Esophagus squamous epithelium (tissue), 5 donors: ENCODE measurements around the gene KCNJ6. TPM values are rescaled to one million over a fixed set of nuclear protein-coding genes. Genes with fewer than 3 reads are reported as not detected.

Experiments
- DNase-seq: peaks from one replicate; lab custom pipeline; 2025; lab: John Stamatoyannopoulos, UW
- H3K27ac ChIP-seq, 4 donors: fragments of 200-600 bp; sonication (generic); one replicate each; pipeline ENCODE4 v1.5.1; 2016 to 2019; ENCODE audit warnings: mild to moderate bottlenecking in 1 of 4
- H3K27me3 ChIP-seq, 4 donors: fragments of 200-600 bp; sonication (generic); 1 replicate in 3 of 4; 2 replicates in 1 of 4; pipeline versions ENCODE4 v1.5.1 to v1.6.0; 2017 to 2021; ENCODE audit warnings: antibody characterized with exemption in 1 of 4
- H3K36me3 ChIP-seq, 3 donors: fragments of 200-600 bp; sonication (generic); one replicate each; pipeline ENCODE4 v1.5.1; 2016 to 2019
- H3K4me1 ChIP-seq, 3 donors: fragments of 200-600 bp; sonication (generic); one replicate each; pipeline ENCODE4 v1.5.1; 2017 to 2019
- H3K4me3 ChIP-seq, 4 donors: fragments of 200-600 bp; sonication (generic); 1 replicate in 3 of 4; 2 replicates in 1 of 4; pipeline ENCODE4 v1.5.1; 2016 to 2019; ENCODE audit warnings: mild to moderate bottlenecking in 2 of 4, moderate library complexity in 1 of 4
- H3K9me3 ChIP-seq, 3 donors: fragments of 200-600 bp; sonication (generic); one replicate each; pipeline ENCODE4 v1.5.1; 2016 to 2019
- POLR2A ChIP-seq, 4 donors: fragments of 450-650 bp; IDR thresholded peaks; one replicate each; pipeline ENCODE4 v1.6.1; 2017; ENCODE audit warnings: antibody characterized with exemption in 4 of 4, mild to moderate bottlenecking in 4 of 4, moderate library complexity in 3 of 4
- WGBS, 2 donors: methylation state at CpG; one replicate each; pipeline ENCODE4 v1.1.5; 2018; 5-methylcytosine and 5-hydroxymethylcytosine counted together
- intact Hi-C: fragments of 100-400 bp; cut with DNase I; formaldehyde crosslinking; loops from one replicate; pipeline ENCODE4 v1.15.0; 2022
- total RNA-seq, 4 donors: library from RNA; depleted of rRNA; stranded (reverse); fragments of >200 nt; gene quantifications; one replicate each; pipeline ENCODE4 v1.1.0, GENCODE V29; 2016
- TF ChIP-seq, protein P1 (sequence below), 6 experiments: fragments of 450-650 bp in 4 of 6; fragments of 200-600 bp in 2 of 6; sonication (generic) in 2 of 6; IDR thresholded peaks; one replicate each; pipeline ENCODE4 v1.5.1; 2016 to 2019; ENCODE audit warnings: antibody characterized with exemption in 6 of 6, mild to moderate bottlenecking in 4 of 6, moderate library complexity in 4 of 6
- donor health status: DM: yes; HTN: yes; CAD: no.

KCNJ6 gene
- total RNA-seq, 4 donors from 2014 or later = not detected

DNA sequence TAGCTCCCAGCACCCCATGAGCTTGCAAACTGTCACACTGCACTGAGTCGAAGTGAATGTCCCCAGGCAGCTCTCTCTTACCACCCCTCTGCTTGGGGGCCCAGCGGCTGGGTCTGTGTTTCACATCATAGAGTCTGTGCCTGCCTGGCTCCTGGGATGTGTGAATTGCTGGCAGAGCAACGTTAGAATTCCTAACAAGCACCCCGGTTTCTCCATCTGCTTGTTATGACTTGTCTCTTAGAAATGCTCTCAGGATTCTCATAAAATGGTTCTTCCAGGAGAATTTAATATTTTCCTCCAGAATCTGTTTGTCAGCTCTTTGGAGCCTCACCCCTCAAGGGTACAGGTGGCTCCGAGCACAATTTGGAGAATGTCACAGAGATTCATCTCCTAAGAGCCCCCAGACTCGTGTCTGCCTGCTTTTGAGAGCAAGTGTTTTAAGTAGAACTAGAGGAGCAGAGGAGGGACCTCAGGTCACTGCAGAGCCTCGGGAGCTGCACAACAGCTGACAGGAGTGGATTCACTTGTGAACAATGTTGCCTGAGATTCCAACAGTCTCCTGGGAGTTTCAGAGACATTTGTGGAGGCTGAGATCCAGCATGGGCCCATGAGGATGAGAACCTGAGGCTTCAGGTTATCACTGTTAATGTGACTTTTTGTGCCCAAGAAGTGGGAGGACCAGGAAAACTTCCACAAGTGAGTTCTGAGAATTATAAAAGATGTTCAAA, 131.5 kb downstream of the KCNJ6 start:
- Histone ChIP-seq H3K9me3 (peaks cover 0 to 6% (median 0%) of the 10 kb centered on the region in 3 donors), H3K27ac (no peak overlapping the region), H3K4me1 (no peaks in the 10 kb centered on the region), H3K36me3 (no peaks in the 10 kb centered on the region), H3K4me3 (no peak overlapping the region), H3K27me3 (no peaks in the 10 kb centered on the region)
- no peak for DNase-seq
- WGBS, 2 donors = 26 to 43% methylated on average over 7 of the region's 7 CpGs
- TF ChIP-seq POLR2A (IDR thresholded peaks at IDR 0.05) = no peak
- TF ChIP-seq, protein P1, sequence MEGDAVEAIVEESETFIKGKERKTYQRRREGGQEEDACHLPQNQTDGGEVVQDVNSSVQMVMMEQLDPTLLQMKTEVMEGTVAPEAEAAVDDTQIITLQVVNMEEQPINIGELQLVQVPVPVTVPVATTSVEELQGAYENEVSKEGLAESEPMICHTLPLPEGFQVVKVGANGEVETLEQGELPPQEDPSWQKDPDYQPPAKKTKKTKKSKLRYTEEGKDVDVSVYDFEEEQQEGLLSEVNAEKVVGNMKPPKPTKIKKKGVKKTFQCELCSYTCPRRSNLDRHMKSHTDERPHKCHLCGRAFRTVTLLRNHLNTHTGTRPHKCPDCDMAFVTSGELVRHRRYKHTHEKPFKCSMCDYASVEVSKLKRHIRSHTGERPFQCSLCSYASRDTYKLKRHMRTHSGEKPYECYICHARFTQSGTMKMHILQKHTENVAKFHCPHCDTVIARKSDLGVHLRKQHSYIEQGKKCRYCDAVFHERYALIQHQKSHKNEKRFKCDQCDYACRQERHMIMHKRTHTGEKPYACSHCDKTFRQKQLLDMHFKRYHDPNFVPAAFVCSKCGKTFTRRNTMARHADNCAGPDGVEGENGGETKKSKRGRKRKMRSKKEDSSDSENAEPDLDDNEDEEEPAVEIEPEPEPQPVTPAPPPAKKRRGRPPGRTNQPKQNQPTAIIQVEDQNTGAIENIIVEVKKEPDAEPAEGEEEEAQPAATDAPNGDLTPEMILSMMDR (IDR thresholded peaks at IDR 0.05) = no peak
- intact Hi-C loops = no loop called here

DNA sequence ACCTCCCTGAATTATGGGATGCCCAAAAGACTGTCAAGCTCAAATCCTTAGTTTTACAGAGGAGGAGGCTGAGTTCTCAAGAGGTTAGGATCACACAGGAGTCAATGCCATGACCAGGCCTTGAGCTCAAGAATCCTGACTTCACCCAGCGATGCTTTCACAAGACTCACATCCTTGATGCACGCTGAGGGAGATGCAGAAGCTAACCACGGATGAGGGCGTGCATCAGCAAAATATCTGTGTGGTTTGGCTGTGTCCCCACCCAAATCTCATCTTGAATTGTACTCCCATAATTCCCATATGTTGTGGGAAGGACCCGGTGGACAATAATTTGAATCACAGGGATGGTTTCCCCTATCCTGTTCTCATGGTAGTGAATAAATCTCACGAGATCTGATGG, 133.2 kb downstream of the KCNJ6 start:
- Histone ChIP-seq H3K4me1 (no peaks in the 10 kb centered on the region), H3K27me3 (no peaks in the 10 kb centered on the region), H3K27ac (no peak overlapping the region), H3K9me3 (no peaks in the 10 kb centered on the region), H3K4me3 (no peak overlapping the region), H3K36me3 (no peaks in the 10 kb centered on the region)
- 88 to 90% methylated on average over 6 of the region's 6 CpGs for WGBS, 2 donors
- intact Hi-C loops = no loop called here
- no peak for TF ChIP-seq POLR2A (IDR thresholded peaks at IDR 0.05)
- TF ChIP-seq, protein P1 (IDR thresholded peaks at IDR 0.05) = no peak
- no peak for DNase-seq

DNA sequence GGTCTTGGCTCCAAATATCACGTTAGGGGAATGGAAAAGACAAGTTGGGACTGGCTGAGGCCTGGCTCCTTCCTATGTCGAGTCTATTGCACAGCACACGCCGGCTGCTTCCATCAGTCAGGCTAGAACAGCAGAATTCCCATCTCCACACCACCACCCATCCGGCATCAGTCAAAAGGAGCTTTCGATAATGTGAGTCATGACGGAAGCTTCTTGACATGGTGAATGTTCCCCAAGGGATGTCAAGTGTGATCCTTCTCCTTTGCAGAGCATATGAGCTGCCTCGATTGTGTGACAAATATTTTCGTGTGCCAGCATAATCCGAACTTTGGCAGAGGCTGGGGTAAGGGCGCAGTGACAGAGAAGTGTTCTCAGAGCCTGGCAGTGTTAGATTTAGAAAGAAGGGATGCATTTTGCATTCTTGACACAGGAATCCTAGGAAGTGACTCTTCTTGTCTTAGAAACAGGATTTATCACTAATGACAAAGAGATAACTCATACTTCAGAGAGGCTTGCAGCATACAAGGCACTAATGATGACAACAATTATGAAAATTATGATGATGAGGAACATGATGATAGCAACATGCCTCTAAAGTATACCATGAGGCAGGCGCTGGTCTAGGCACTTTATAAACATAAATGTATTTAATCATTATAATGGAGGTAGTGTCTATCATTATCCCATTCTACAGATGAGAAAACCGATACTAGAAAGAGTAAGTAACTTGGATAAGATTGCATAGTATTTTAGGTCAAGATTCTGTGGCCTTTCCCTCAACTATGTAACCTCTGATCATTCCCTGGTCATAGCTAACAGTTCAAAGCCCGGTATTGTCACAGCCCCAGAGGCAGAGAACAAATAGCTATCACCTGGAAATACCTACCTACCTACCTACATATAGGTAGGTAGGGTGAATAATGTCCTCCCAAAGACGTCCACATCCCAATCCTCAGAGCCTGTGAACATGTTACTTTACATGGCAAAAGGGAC, 135.0 kb downstream of the KCNJ6 start:
- no peak for DNase-seq
- Histone ChIP-seq H3K27ac (no peak overlapping the region), H3K9me3 (no peaks in the 10 kb centered on the region), H3K4me1 (no peaks in the 10 kb centered on the region), H3K4me3 (no peak overlapping the region), H3K27me3 (peaks cover 0 to 4% (median 0%) of the 10 kb centered on the region in 4 donors), H3K36me3 (no peaks in the 10 kb centered on the region)
- WGBS, 2 donors = 49 to 57% methylated on average over 14 to 15 of the region's 15 CpGs
- TF ChIP-seq, protein P1 (IDR thresholded peaks at IDR 0.05) = no peak
- no peak for TF ChIP-seq POLR2A (IDR thresholded peaks at IDR 0.05)
- intact Hi-C loops = no loop called here

DNA sequence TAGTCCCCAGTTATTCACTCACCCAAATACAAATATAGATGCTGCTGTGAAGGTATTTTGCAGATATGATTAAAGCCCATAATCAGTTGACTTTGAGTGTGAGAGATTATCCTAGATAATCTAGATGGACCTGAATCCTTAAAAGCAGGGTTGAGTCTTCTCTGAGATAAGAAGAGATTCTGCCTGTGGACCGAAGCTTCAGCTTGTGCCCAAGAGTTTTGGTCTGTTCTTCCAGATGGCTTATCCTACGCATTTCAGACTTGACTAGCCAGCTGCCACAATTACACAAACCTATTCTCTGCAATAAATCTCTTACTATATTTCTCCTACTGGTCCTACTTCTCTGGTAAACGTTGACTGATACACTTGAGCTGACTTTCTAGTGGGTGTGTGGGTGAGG, 145.1 kb downstream of the KCNJ6 start:
- no peak overlapping the region for H3K27ac ChIP-seq
- intact Hi-C loops = no loop called here
- TF ChIP-seq, protein P1 (IDR thresholded peaks at IDR 0.05) = no peak
- TF ChIP-seq POLR2A (IDR thresholded peaks at IDR 0.05) = no peak

DNA sequence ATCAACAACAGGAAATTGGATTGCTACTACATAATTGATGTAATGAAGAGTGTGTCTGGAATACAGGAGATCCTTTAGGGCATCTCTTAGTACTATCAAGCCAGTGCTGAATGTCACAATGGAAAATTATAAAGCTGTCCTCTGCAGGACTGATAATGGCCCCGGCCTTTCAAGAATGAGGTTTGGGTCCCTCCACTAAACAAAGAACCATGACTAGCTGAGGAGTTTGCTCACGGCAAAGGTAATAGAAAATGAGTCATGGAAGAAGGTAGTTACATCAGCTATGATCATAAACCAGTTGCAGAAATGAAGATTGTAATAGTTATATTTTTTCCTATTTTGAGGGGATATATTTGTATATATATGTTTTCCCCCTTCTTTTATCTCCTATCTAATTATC, 145.8 kb downstream of the KCNJ6 start:
- Histone ChIP-seq H3K4me1 (peaks cover 0 to 30% (median 10%) of the 10 kb centered on the region in 3 donors), H3K4me3 (no peak overlapping the region), H3K27ac (no peak overlapping the region), H3K9me3 (no peaks in the 10 kb centered on the region), H3K36me3 (no peaks in the 10 kb centered on the region), H3K27me3 (no peaks in the 10 kb centered on the region)
- TF ChIP-seq, protein P1 (IDR thresholded peaks at IDR 0.05) = no peak
- no peak for TF ChIP-seq POLR2A (IDR thresholded peaks at IDR 0.05)
- no peak for DNase-seq
- intact Hi-C loops = no loop called here
- WGBS, 2 donors = 66 to 77% methylated on average over 2 of the region's 2 CpGs

More for the DNA sequence above, 145.1 kb downstream of the KCNJ6 start:
- Histone ChIP-seq H3K4me3 (no peak overlapping the region), H3K36me3 (no peaks in the 10 kb centered on the region), H3K9me3 (no peaks in the 10 kb centered on the region), H3K27me3 (no peaks in the 10 kb centered on the region), H3K4me1 (peaks cover 0 to 23% (median 7%) of the 10 kb centered on the region in 3 donors)
- WGBS, 2 donors = 75 to 81% methylated on average over 3 of the region's 3 CpGs
- DNase-seq = no peak
